C4-2B (cell line): ENCODE results near the gene TNFSF4.

Experiments
- ZFX ChIP-seq: fragments of 450-650 bp; IDR thresholded peaks from 2 replicates; pipeline ENCODE4 v1.6.1; 2017
- TF ChIP-seq, protein P1 (sequence below): fragments of 450-650 bp; conservative IDR thresholded peaks from 2 replicates; pipeline ENCODE4 v1.5.1; 2017; ENCODE audit warnings: mild to moderate bottlenecking

DNA sequence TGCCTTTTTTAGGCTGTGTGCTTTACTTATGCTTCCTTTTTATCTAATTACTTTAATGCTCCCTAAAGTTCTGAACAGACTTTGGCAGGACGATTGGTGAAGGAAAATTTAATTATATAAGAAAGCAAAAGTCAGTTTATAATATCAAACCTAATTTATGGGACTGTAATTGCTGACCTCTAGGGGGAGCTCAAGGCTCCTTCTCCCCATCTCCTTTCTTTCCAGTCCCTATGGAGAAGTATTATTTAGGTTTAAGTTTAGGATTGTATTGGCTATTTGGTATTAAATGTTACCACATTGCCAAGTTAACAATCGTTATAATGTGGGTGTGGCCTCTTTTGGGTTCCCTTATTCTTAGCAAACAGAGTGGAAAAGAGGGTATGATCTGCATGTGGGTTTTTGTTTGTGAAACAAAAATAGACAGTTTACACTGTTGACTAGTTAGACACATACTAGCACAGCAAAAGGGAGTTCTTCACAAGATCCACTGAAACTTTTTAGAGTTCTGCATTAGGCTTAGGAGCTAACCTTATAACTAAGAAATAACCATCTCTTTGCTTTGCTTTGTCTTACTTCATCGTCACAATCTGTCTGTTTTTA lies 48.2 kb upstream of the TNFSF4 start:
- TF ChIP-seq, protein P1, sequence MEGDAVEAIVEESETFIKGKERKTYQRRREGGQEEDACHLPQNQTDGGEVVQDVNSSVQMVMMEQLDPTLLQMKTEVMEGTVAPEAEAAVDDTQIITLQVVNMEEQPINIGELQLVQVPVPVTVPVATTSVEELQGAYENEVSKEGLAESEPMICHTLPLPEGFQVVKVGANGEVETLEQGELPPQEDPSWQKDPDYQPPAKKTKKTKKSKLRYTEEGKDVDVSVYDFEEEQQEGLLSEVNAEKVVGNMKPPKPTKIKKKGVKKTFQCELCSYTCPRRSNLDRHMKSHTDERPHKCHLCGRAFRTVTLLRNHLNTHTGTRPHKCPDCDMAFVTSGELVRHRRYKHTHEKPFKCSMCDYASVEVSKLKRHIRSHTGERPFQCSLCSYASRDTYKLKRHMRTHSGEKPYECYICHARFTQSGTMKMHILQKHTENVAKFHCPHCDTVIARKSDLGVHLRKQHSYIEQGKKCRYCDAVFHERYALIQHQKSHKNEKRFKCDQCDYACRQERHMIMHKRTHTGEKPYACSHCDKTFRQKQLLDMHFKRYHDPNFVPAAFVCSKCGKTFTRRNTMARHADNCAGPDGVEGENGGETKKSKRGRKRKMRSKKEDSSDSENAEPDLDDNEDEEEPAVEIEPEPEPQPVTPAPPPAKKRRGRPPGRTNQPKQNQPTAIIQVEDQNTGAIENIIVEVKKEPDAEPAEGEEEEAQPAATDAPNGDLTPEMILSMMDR: peak; percentile 94
- TF ChIP-seq ZFX: no peak
